ENCODE data around the gene GNA14. TPM values are rescaled to one million over a fixed set of nuclear protein-coding genes. Genes with fewer than 3 reads are reported as not detected.
"Not testable (repeated sequence)": the region's sequence is repeated elsewhere in the genome, so short reads cannot be mapped to it uniquely, and the experiment has no call there.

GNA14 gene
- total and polyA plus RNA-seq, 8 donors = 4.3 to 12.8 (median 10.1) TPM

- ATAC-seq (no peak), DNase-seq (no peak)
- no peaks in the 10 kb centered on the region for H3K9me3 ChIP-seq
- intact Hi-C loops (cut with DNase I) = no loop called here
- no peaks in the 10 kb centered on the region for H3K27me3 ChIP-seq
- no peak overlapping the region for H3K4me3 ChIP-seq
- TF ChIP-seq CTCF (IDR thresholded peaks at IDR 0.05) = no peak
- peaks cover 0 to 23% of the 10 kb centered on the region in 2 donors for H3K36me3 ChIP-seq
- no peaks in the 10 kb centered on the region for H3K4me1 ChIP-seq
- H3K27ac ChIP-seq = no peak overlapping the region
These were observed 244.9 kb downstream of the GNA14 start for GRCh38 chr9:77403239-77403638.

DNA sequence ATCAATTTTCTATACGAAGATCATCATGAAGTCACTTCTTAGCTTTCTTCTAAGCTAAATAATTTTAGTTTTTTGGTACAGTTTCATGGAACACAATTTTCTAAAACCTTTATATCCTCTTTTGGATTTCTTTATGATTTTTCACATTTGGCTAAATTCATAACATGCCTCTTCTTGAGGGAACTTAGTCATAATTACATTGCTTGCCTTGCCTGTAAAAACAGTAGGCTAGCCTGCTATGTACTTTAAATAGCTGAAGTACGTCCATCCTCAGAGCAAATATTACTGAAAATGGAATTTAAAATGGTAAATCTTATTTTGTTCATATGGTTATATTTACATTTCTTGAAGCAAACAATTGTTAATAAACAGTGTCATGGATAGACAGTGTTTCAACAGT lies 245.8 kb downstream of the GNA14 start:
- Histone ChIP-seq H3K4me3 (no peak overlapping the region), H3K4me1 (no peaks in the 10 kb centered on the region), H3K27ac (no peak overlapping the region), H3K36me3 (peaks cover 0 to 15% of the 10 kb centered on the region in 2 donors), H3K9me3 (no peaks in the 10 kb centered on the region), H3K27me3 (no peaks in the 10 kb centered on the region)
- ATAC-seq = no peak
- TF ChIP-seq CTCF (IDR thresholded peaks at IDR 0.05) = no peak
- no peak for DNase-seq
- intact Hi-C loops (cut with DNase I) = no loop called here

- Histone ChIP-seq H3K27ac (no peak overlapping the region), H3K9me3 (no peaks in the 10 kb centered on the region), H3K36me3 (no peaks in the 10 kb centered on the region), H3K4me1 (no peaks in the 10 kb centered on the region), H3K4me3 (no peak overlapping the region), H3K27me3 (no peaks in the 10 kb centered on the region)
- intact Hi-C loops (cut with DNase I) = no loop called here
- TF ChIP-seq CTCF (IDR thresholded peaks at IDR 0.05) = no peak
- no peak for ATAC-seq
- no peak for DNase-seq
These were observed 248.2 kb downstream of the GNA14 start for GRCh38 chr9:77399964-77400363.

- H3K9me3 ChIP-seq; H3K27me3 ChIP-seq; H3K4me3 ChIP-seq; DNase-seq; H3K4me1 ChIP-seq; H3K27ac ChIP-seq; H3K36me3 ChIP-seq; ATAC-seq; intact Hi-C loops (cut with DNase I): not testable (repeated sequence)
These were observed 249.5 kb downstream of the GNA14 start for GRCh38 chr9:77398581-77398980.

DNA sequence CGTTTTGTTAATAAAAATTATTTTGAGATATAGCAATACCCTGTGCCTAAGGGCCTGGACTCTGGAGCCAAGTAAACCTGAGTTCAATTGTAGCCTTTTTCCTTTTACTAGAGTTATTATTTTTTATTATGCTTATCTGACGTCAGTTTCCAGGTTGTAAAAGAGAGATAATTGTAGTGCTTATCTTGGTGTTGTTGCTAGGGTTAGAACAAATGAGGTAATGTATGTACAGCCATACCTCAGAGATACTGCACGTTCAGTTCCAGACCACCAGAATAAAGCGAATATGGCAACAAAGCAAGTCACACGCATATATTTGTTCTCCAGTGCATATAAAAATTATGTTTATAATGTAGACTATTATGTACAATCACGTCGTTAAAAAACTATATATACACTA lies 255.8 kb downstream of the GNA14 start:
- intact Hi-C loops (cut with DNase I) = no loop called here
- Histone ChIP-seq H3K4me1 (no peaks in the 10 kb centered on the region), H3K27ac (no peak overlapping the region), H3K27me3 (no peaks in the 10 kb centered on the region), H3K9me3 (no peaks in the 10 kb centered on the region), H3K4me3 (no peak overlapping the region), H3K36me3 (no peaks in the 10 kb centered on the region)
- ATAC-seq (no peak), DNase-seq (no peak)
- no peak for TF ChIP-seq CTCF (IDR thresholded peaks at IDR 0.05)

DNA sequence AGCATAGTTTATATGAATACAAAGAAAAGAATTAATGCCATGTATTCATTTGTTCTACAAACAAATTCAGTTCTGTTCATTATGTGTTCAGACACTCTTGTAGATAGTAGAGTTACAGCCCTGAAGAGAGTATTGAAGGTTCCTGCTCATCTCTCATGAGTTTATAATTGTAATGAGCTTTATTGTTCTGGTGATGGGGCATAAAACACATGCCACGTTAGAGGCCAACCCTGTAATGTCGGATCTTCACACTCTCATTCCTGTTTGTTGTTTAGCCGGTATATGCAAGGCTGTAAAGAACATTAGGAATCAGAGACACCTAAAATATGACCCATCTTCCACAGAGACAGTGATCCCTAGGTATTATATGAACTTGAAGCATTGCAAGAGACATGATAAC lies 256.3 kb downstream of the GNA14 start:
- Histone ChIP-seq H3K4me3 (no peak overlapping the region), H3K27ac (no peak overlapping the region), H3K4me1 (no peaks in the 10 kb centered on the region), H3K27me3 (no peaks in the 10 kb centered on the region), H3K9me3 (no peaks in the 10 kb centered on the region), H3K36me3 (no peaks in the 10 kb centered on the region)
- intact Hi-C loops (cut with DNase I) = no loop called here
- ATAC-seq (no peak), DNase-seq (no peak)
- TF ChIP-seq CTCF (IDR thresholded peaks at IDR 0.05) = no peak
